ENCODE measurements around the gene PLK1. TPM values are rescaled to one million over a fixed set of nuclear protein-coding genes. Genes with fewer than 3 reads are reported as not detected.
"Not testable (repeated sequence)": the region's sequence is repeated elsewhere in the genome, so short reads cannot be mapped to it uniquely, and the experiment has no call there.

Gene PLK1
- total and polyA plus RNA-seq, 3 experiments from 2014 or later: 0.41 to 49.7 (median 48.3) TPM

GRCh38 chr16:23724096-23724784 lies 45.6 kb downstream of the PLK1 start:
- CTCF ChIA-PET: no interaction called here
- peaks cover 11 to 24% (median 17%) of the 10 kb centered on the region in 5 donors for H3K9me3 Mint-ChIP-seq

GRCh38 chr16:23724785-23725131 lies 46.1 kb downstream of the PLK1 start:
- POLR2A ChIA-PET: no interaction called here
- Mint-ChIP-seq H3K9me3 (peaks cover 11 to 24% (median 17%) of the 10 kb centered on the region in 5 donors), H3K4me3 (no peak overlapping the region), H3K36me3 (peaks cover 0 to 9% (median 3%) of the 10 kb centered on the region in 3 donors), H3K27ac (no peak overlapping the region), H3K4me1 (peaks cover 3 to 4% (median 3%) of the 10 kb centered on the region in 3 donors), H3K27me3 (peaks cover 24 to 41% of the 10 kb centered on the region in 2 donors)
- Histone ChIP-seq H3K4me3 (ENCODE audit: low read length) (no peak overlapping the region), H3K36me3 (ENCODE audit: insufficient read depth, low read length) (no peaks in the 10 kb centered on the region), H3K9me3 (ENCODE audit: low read length) (no peaks in the 10 kb centered on the region), H3K4me1 (ENCODE audit: insufficient read depth, low read length) (no peaks in the 10 kb centered on the region), H3K27me3 (ENCODE audit: insufficient read depth, low read length, poor library complexity, severe bottlenecking) (no peaks in the 10 kb centered on the region), H3K27ac (ENCODE audit: low read depth, low read length) (no peak overlapping the region)
- CTCF ChIA-PET: no interaction called here
- no peak for DNase-seq

More at GRCh38 chr16:23724096-23724784, 45.6 kb downstream of the PLK1 start:
- H3K27ac ChIP-seq (ENCODE audit: low read depth, low read length): no peak overlapping the region
- H3K36me3 ChIP-seq (ENCODE audit: insufficient read depth, low read length): no peaks in the 10 kb centered on the region
- H3K4me1 ChIP-seq (ENCODE audit: insufficient read depth, low read length): no peaks in the 10 kb centered on the region
- POLR2A ChIA-PET: no interaction called here
- H3K27me3 ChIP-seq (ENCODE audit: insufficient read depth, low read length, poor library complexity, severe bottlenecking): no peaks in the 10 kb centered on the region
- DNase-seq: no peak
- H3K4me1 Mint-ChIP-seq: peaks cover 3 to 4% (median 3%) of the 10 kb centered on the region in 3 donors
- no peak overlapping the region for H3K4me3 ChIP-seq (ENCODE audit: low read length)
- H3K36me3 Mint-ChIP-seq: peaks cover 0 to 9% (median 3%) of the 10 kb centered on the region in 3 donors
- H3K27me3 Mint-ChIP-seq: peaks cover 22 to 37% of the 10 kb centered on the region in 2 donors
- no peak overlapping the region for H3K4me3 Mint-ChIP-seq
- H3K27ac Mint-ChIP-seq: no peak overlapping the region
- H3K9me3 ChIP-seq (ENCODE audit: low read length): no peaks in the 10 kb centered on the region

DNA sequence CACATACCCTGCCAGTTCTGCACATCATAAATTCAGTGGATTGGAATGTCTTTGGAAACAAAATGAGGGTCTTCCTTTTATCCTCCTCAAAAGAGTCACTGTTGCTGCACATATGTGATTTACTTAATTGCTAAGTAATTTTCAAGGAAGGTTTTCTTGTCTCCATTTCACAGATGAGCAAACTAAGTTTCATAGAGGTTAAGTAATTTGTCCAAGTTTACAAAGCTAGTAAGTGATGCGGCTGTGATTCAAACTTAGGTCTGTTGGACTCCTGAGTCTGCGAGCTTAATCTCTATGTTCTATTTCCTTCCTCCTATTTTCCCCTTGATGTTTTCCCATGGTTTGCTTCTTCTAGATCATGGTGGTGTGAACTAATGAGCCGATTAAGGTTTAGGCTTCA lies 48.0 kb downstream of the PLK1 start:
- H3K9me3 ChIP-seq (ENCODE audit: low read length): no peaks in the 10 kb centered on the region
- no peaks in the 10 kb centered on the region for H3K36me3 ChIP-seq (ENCODE audit: insufficient read depth, low read length)
- no peak overlapping the region for H3K27ac ChIP-seq (ENCODE audit: low read depth, low read length)
- H3K27me3 ChIP-seq (ENCODE audit: insufficient read depth, low read length, poor library complexity, severe bottlenecking): no peaks in the 10 kb centered on the region
- Mint-ChIP-seq H3K9me3 (peaks cover 10 to 18% (median 13%) of the 10 kb centered on the region in 5 donors), H3K27ac (no peak overlapping the region), H3K4me3 (no peak overlapping the region), H3K4me1 (peaks cover 3 to 4% (median 3%) of the 10 kb centered on the region in 3 donors), H3K27me3 (peaks cover 25 to 39% of the 10 kb centered on the region in 2 donors), H3K36me3 (peaks cover 0 to 6% (median 3%) of the 10 kb centered on the region in 3 donors)
- no peak for DNase-seq
- ChIA-PET POLR2A (no interaction called here), CTCF (no interaction called here)
- H3K4me3 ChIP-seq (ENCODE audit: low read length): no peak overlapping the region
- no peaks in the 10 kb centered on the region for H3K4me1 ChIP-seq (ENCODE audit: insufficient read depth, low read length)

DNA sequence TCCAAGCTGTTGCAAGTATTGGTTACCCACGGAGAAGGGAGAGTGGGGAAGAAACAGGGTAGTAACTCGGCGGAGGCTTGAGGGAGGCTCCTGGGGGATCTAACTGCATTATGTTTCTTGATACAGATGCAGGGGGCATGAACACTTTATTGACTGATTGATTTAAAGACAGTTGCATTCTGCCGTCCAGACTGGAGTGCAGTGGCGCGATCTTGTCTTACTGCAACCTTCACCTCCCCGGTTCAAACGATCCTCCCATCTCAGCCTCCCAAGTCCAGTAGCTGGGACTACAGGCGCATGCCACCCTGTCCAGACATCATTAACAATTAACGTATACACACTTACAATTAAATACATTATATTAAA lies 49.4 kb downstream of the PLK1 start:
- Mint-ChIP-seq H3K36me3 (peaks cover 0 to 6% (median 2%) of the 10 kb centered on the region in 3 donors), H3K4me3 (no peak overlapping the region), H3K27ac (no peak overlapping the region), H3K9me3 (peaks cover 2 to 6% (median 3%) of the 10 kb centered on the region in 5 donors), H3K27me3 (peaks cover 22 to 39% of the 10 kb centered on the region in 2 donors), H3K4me1 (peaks cover 3 to 4% (median 3%) of the 10 kb centered on the region in 3 donors)
- no peaks in the 10 kb centered on the region for H3K36me3 ChIP-seq (ENCODE audit: insufficient read depth, low read length)
- ChIA-PET POLR2A (no interaction called here), CTCF (interaction anchor here (1.0 to 1.3 kb wide), 2 partner anchors 17 to 777 kb away, joined by 3 read pairs; no protein-coding TSS in a partner anchor)
- no peak for DNase-seq
- no peak overlapping the region for H3K4me3 ChIP-seq (ENCODE audit: low read length)
- no peaks in the 10 kb centered on the region for H3K4me1 ChIP-seq (ENCODE audit: insufficient read depth, low read length)
- no peaks in the 10 kb centered on the region for H3K27me3 ChIP-seq (ENCODE audit: insufficient read depth, low read length, poor library complexity, severe bottlenecking)
- no peak overlapping the region for H3K27ac ChIP-seq (ENCODE audit: low read depth, low read length)
- H3K9me3 ChIP-seq (ENCODE audit: low read length): no peaks in the 10 kb centered on the region

GRCh38 chr16:23729503-23730424 lies 51.1 kb downstream of the PLK1 start:
- Histone ChIP-seq H3K27ac (ENCODE audit: low read depth, low read length) (no peak overlapping the region), H3K36me3 (ENCODE audit: insufficient read depth, low read length) (no peaks in the 10 kb centered on the region), H3K9me3 (ENCODE audit: low read length) (no peaks in the 10 kb centered on the region), H3K27me3 (ENCODE audit: insufficient read depth, low read length, poor library complexity, severe bottlenecking) (no peaks in the 10 kb centered on the region), H3K4me3 (ENCODE audit: low read length) (no peak overlapping the region), H3K4me1 (ENCODE audit: insufficient read depth, low read length) (no peaks in the 10 kb centered on the region)
- POLR2A ChIA-PET: no interaction called here
- Mint-ChIP-seq H3K27me3 (peaks cover 15 to 27% of the 10 kb centered on the region in 2 donors), H3K4me1 (peaks cover 3 to 4% (median 3%) of the 10 kb centered on the region in 3 donors), H3K4me3 (no peak overlapping the region), H3K9me3 (no peaks in the 10 kb centered on the region), H3K27ac (peak overlapping the region in 1 of 8 donors; percentile 8), H3K36me3 (no peaks in the 10 kb centered on the region)
- CTCF ChIA-PET: no interaction called here
- DNase-seq: no peak

DNA sequence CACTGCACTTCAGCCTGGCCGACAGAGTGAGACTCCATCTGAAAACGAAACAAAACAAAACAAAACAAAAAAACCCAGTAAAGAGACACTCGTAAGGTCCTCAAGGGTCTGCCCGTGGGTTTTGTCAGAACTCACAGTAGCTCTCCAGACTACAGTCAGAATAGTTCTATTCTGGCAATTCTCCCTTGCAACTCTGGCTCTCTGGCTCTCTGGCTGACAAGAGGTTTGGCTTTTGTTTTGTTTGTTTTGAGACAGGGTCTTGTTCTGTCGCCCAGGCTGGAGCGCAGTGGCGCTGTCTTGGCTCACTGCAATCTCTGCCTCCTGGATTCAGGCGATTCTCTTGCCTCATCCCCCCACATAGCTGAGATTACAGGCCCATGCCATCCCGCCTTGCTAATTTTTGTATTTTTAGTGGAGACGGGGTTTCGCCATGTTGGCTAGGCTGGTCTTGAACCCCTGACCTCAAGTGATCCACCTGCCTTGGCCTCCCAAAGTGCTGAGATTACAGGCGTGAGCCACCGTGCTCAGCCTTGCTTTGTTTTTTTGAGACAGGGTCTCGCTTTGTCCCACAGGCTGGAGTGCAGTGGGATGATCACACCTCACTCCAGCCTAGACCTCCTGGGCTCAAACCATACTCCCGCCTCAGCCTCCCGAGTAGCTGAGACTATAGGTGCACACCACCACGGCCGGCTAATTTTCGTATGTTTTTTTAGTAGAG lies 55.6 kb downstream of the PLK1 start:
- H3K36me3 Mint-ChIP-seq: no peaks in the 10 kb centered on the region
- no peaks in the 10 kb centered on the region for H3K9me3 ChIP-seq (ENCODE audit: low read length)
- CTCF ChIA-PET: interaction anchor here (1.8 to 2.8 kb wide), 2 partner anchors 519 to 770 kb away, joined by 8 read pairs; no protein-coding TSS in a partner anchor

DNA sequence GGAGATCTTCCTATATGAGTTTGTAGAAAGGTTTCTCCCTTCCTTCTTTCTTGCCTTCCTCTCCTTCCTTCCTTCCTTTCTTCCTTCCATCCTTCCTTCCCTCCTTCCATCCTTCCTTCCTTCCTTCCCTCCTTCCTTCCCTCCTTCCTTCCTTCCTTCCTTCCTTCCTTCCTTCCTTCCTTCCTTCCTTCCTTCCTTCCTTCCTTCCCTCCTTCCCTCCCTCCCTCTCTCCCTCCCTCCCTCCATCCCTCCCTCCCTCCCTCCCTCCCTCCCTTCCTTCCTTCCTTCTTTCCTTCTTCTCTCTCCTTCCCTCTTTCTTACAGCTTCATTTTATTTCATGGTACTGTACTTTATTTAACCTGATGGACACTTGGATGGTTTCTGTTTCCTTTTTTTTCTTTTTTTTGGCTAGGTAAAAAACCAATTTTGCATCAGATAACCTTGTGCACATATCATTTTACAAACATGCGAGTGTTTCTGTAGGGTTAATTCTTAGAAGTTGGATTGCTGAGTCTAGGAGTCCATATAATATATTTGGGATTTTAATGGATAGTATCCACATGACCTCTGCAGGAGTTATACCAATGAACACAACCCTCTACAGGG lies 58.8 kb downstream of the PLK1 start:
- H3K4me3 ChIP-seq (ENCODE audit: low read length); DNase-seq; H3K27ac Mint-ChIP-seq; H3K4me1 ChIP-seq (ENCODE audit: insufficient read depth, low read length); H3K9me3 ChIP-seq (ENCODE audit: low read length); H3K27ac ChIP-seq (ENCODE audit: low read depth, low read length); CTCF ChIA-PET; H3K9me3 Mint-ChIP-seq; POLR2A ChIA-PET; H3K4me1 Mint-ChIP-seq; H3K4me3 Mint-ChIP-seq; H3K36me3 Mint-ChIP-seq; H3K36me3 ChIP-seq (ENCODE audit: insufficient read depth, low read length); H3K27me3 ChIP-seq (ENCODE audit: insufficient read depth, low read length, poor library complexity, severe bottlenecking): not testable (repeated sequence)
- H3K27me3 Mint-ChIP-seq: peaks cover 13 to 26% of the 10 kb centered on the region in 2 donors

More for the DNA sequence above, 55.6 kb downstream of the PLK1 start:
- Histone ChIP-seq H3K27ac (ENCODE audit: low read depth, low read length) (no peak overlapping the region), H3K4me3 (ENCODE audit: low read length) (no peak overlapping the region), H3K4me1 (ENCODE audit: insufficient read depth, low read length) (no peaks in the 10 kb centered on the region), H3K36me3 (ENCODE audit: insufficient read depth, low read length) (no peaks in the 10 kb centered on the region), H3K27me3 (ENCODE audit: insufficient read depth, low read length, poor library complexity, severe bottlenecking) (no peaks in the 10 kb centered on the region)
- no peak for DNase-seq
- Mint-ChIP-seq H3K4me1 (peaks cover 0 to 5% (median 5%) of the 10 kb centered on the region in 3 donors), H3K9me3 (no peaks in the 10 kb centered on the region), H3K4me3 (no peak overlapping the region), H3K27ac (no peak overlapping the region), H3K27me3 (peaks cover 11 to 24% of the 10 kb centered on the region in 2 donors)
- POLR2A ChIA-PET: no interaction called here
